IMR-90 (cell line): ENCODE results near the gene LMO1. TPM values are rescaled to one million over a fixed set of nuclear protein-coding genes. Genes with fewer than 3 reads are reported as not detected.

Experiments used
- ATAC-seq: fragments of 200-7000 bp; cut with Tn5 transposase; 2 replicates; pipeline ENCODE4 v1.9.1; 2020; ENCODE audit warnings: low read depth, mild to moderate bottlenecking, moderate library complexity
- BruUV-seq: library from RNA; stranded (reverse); fragments of 400-500 nt; replicated peaks from 2 replicates; lab custom pipeline; 2021; lab: Mats Ljungman, UMichigan
- CTCF ChIA-PET: fragments of 300-600 bp; formaldehyde crosslinking; extraction: SDS; loops from one replicate; lab custom pipeline; 2021; ENCODE audit warnings: antibody characterized with exemption; lab: Yijun Ruan, JAX
- POLR2A ChIA-PET: fragments of 300-600 bp; sonication (Branson Sonifier 250); formaldehyde crosslinking; loops from one replicate; lab custom pipeline; 2022; ENCODE audit warnings: antibody characterized with exemption; ENCODE audit not compliant: unreplicated experiment; lab: Charles Lee
- DNase-seq: peaks from one replicate; pipeline ENCODE4 v3.0.0; 2013
- H2AFZ ChIP-seq: replicated peaks from 2 replicates; pipeline ENCODE3; 2013; ENCODE audit warnings: low read length, mild to moderate bottlenecking; ENCODE audit not compliant: poor library complexity
- H2AK5ac ChIP-seq: 2 replicates; pipeline ENCODE4 v1.6.1; 2013; ENCODE audit warnings: low read depth, low read length, inconsistent platforms
- H2AK9ac ChIP-seq: replicated peaks from 2 replicates; pipeline ENCODE3; 2013; ENCODE audit warnings: mild to moderate bottlenecking, low read depth, low read length, moderate library complexity; ENCODE audit not compliant: poor library complexity
- H2BK120ac ChIP-seq: 2 replicates; pipeline ENCODE4 v1.6.1; 2013; ENCODE audit warnings: low read depth, low read length, inconsistent platforms
- H2BK15ac ChIP-seq: 3 replicates; pipeline ENCODE4 v1.6.1; 2013; ENCODE audit warnings: low read depth, low read length, inconsistent platforms
- H2BK20ac ChIP-seq: 2 replicates; pipeline ENCODE4 v1.6.1; 2013; ENCODE audit warnings: low read depth, mild to moderate bottlenecking, inconsistent platforms, low read length, moderate library complexity
- H2BK5ac ChIP-seq: 2 replicates; pipeline ENCODE4 v1.6.1; 2013; ENCODE audit warnings: mild to moderate bottlenecking, low read depth, low read length, inconsistent platforms; ENCODE audit not compliant: poor library complexity, severe bottlenecking
- H3K14ac ChIP-seq: replicated peaks from 2 replicates; pipeline ENCODE4 v1.6.1; 2013; ENCODE audit warnings: low read depth, low read length, inconsistent platforms
- H3K18ac ChIP-seq: 2 replicates; pipeline ENCODE4 v1.6.1; 2013; ENCODE audit warnings: low read depth, low read length, control low read depth
- H3K23ac ChIP-seq: 2 replicates; pipeline ENCODE4 v1.6.1; 2013; ENCODE audit warnings: low read depth, low read length, inconsistent platforms
- H3K27ac ChIP-seq: 2 replicates; pipeline ENCODE4 v1.5.1; 2013; ENCODE audit warnings: mild to moderate bottlenecking, control low read depth, low read length; ENCODE audit not compliant: insufficient read depth
- H3K27me3 ChIP-seq: 2 replicates; pipeline ENCODE4 v1.6.1; 2013; ENCODE audit warnings: low read length; ENCODE audit not compliant: control insufficient read depth, insufficient read depth
- H3K36me3 ChIP-seq: 2 replicates; pipeline ENCODE4 v1.6.1; 2013; ENCODE audit warnings: low read length, mixed read lengths; ENCODE audit not compliant: control insufficient read depth, insufficient read depth
- H3K4ac ChIP-seq: 2 replicates; pipeline ENCODE4 v1.6.1; 2013; ENCODE audit warnings: low read depth, low read length, inconsistent platforms
- H3K4me1 ChIP-seq: 2 replicates; pipeline ENCODE4 v1.6.1; 2013; ENCODE audit warnings: low read length, mixed read lengths; ENCODE audit not compliant: control insufficient read depth, insufficient read depth
- H3K4me2 ChIP-seq: 2 replicates; pipeline ENCODE4 v1.6.1; 2013; ENCODE audit warnings: low read depth, mild to moderate bottlenecking, control low read depth, low read length, moderate library complexity
- H3K4me3 ChIP-seq: 2 replicates; pipeline ENCODE4 v1.5.1; 2013; ENCODE audit warnings: low read depth, mild to moderate bottlenecking, control low read depth, low read length, moderate library complexity; ENCODE audit not compliant: insufficient read depth
- H3K56ac ChIP-seq: 2 replicates; pipeline ENCODE4 v1.6.1; 2013; ENCODE audit warnings: low read length, inconsistent platforms; ENCODE audit not compliant: insufficient read depth; ENCODE audit errors: extremely low read depth
- H3K79me1 ChIP-seq, 2 experiments: 2 replicates each; pipeline ENCODE4 v1.6.1; 2013; ENCODE audit warnings: low read length in 2 of 2, inconsistent platforms in 1 of 2, low read depth in 1 of 2
- H3K9ac ChIP-seq: 2 replicates; pipeline ENCODE4 v1.6.1; 2013; ENCODE audit warnings: low read depth, low read length, control low read depth
- H3K9me1 ChIP-seq: 2 replicates; pipeline ENCODE4 v1.6.1; 2013; ENCODE audit warnings: low read length, inconsistent platforms; ENCODE audit not compliant: insufficient read depth
- H3K9me3 ChIP-seq: 2 replicates; pipeline ENCODE4 v1.6.1; 2013; ENCODE audit warnings: low read length; ENCODE audit not compliant: control insufficient read depth, insufficient read depth
- H4K20me1 ChIP-seq: 2 replicates; pipeline ENCODE4 v1.6.1; 2013; ENCODE audit warnings: low read length, inconsistent platforms; ENCODE audit not compliant: insufficient read depth
- H4K5ac ChIP-seq: 2 replicates; pipeline ENCODE4 v1.6.1; 2013; ENCODE audit warnings: mild to moderate bottlenecking, low read depth, low read length, control low read depth
- H4K8ac ChIP-seq, 2 experiments: 2 replicates each; pipeline ENCODE4 v1.6.1; 2013; ENCODE audit warnings: low read depth in 2 of 2, low read length in 2 of 2, control low read depth in 1 of 2, inconsistent platforms in 1 of 2
- H4K91ac ChIP-seq: 2 replicates; pipeline ENCODE4 v1.6.1; 2013; ENCODE audit warnings: low read depth, low read length, inconsistent platforms; ENCODE audit not compliant: insufficient read depth
- ELK1 ChIP-seq: fragments of 150-350 bp; IDR thresholded peaks from 2 replicates; pipeline ENCODE4 v1.6.1; 2016; ENCODE audit warnings: low read depth, mild to moderate bottlenecking, low read length, moderate library complexity, borderline replicate concordance
- POLR2A ChIP-seq: IDR thresholded peaks from 2 replicates; pipeline ENCODE4 v1.6.1; 2012; ENCODE audit warnings: mild to moderate bottlenecking, low read depth, low read length
- WGBS, 2 experiments: methylation state at CpG; one replicate each; pipeline versions ENCODE4 v1.1.5 to v1.1.7; 2013; ENCODE audit warnings: missing lambda C conversion rate in 2 of 2; ENCODE audit not compliant: insufficient read length in 1 of 2; ENCODE audit errors: extremely low coverage in 2 of 2; 5-methylcytosine and 5-hydroxymethylcytosine counted together
- dilution Hi-C: fragments of 300-500 bp; cut with HindIII; formaldehyde crosslinking; loops from one replicate; pipeline ENCODE4 v1.14.3; 2018; ENCODE audit warnings: low sequenced_read_pairs; ENCODE audit not compliant: unreplicated experiment
- in situ Hi-C: fragments of 300-500 bp; cut with MboI; formaldehyde crosslinking; loops from 3 replicates; pipeline ENCODE4 v1.14.3; 2019; ENCODE audit warnings: low sequenced_read_pairs, inconsistent platforms, mixed read lengths
- intact Hi-C: fragments of 100-400 bp; cut with micrococcal nuclease; formaldehyde crosslinking; loops from 2 replicates; pipeline ENCODE4 v1.10.0; 2022
- polyA plus RNA-seq, 3 experiments: library from polyadenylated mRNA; depleted of rRNA; stranded (reverse); fragments of >200 nt; gene quantifications; 2 replicates each; pipeline ENCODE4 v1.2.3, GENCODE V29; 2012; ENCODE audit warnings: low replicate concordance in 1 of 3
- total RNA-seq: library from RNA; depleted of rRNA; stranded (reverse); fragments of >200 nt; gene quantifications from 2 replicates; pipeline ENCODE4 v1.2.3, GENCODE V29; 2012

Gene LMO1
- total and polyA plus RNA-seq, 2 of the 4 experiments (the other 2 are of a cell fraction) = not detected

- no peak overlapping the region for H2AK5ac ChIP-seq
- peak overlapping the region; percentile 75 for H2AFZ ChIP-seq
- H3K79me1 ChIP-seq = no peaks in the 10 kb centered on the region
- BruUV-seq = no TSS peak
- H3K9ac ChIP-seq = no peak overlapping the region
- H4K5ac ChIP-seq = no peak overlapping the region
- no peak overlapping the region for H3K56ac ChIP-seq
- no peak overlapping the region for H3K23ac ChIP-seq
- ChIA-PET POLR2A (no interaction called here), CTCF (no interaction called here)
- H2BK120ac ChIP-seq = no peak overlapping the region
- DNase-seq (no peak), ATAC-seq (peak; percentile 18)
- H3K18ac ChIP-seq = no peak overlapping the region
- dilution Hi-C loops (no loop called here), in situ Hi-C loops (no loop called here), intact Hi-C loops (no loop called here)
- H3K27me3 ChIP-seq = peaks cover 74% of the 10 kb centered on the region
- H3K4me3 ChIP-seq = no peak overlapping the region
- no peak overlapping the region for H3K27ac ChIP-seq
- no peak overlapping the region for H2BK20ac ChIP-seq
- no peaks in the 10 kb centered on the region for H3K9me3 ChIP-seq
- no peak overlapping the region for H2BK5ac ChIP-seq
- no peak overlapping the region for H4K91ac ChIP-seq
- no peak overlapping the region for H3K14ac ChIP-seq
- no peaks in the 10 kb centered on the region for H3K36me3 ChIP-seq
- WGBS, 2 experiments = 3% methylated on average over 45 of the region's 74 CpGs; no CpG with 5 or more reads in 1 of the 2 experiments
- no peaks in the 10 kb centered on the region for H3K9me1 ChIP-seq
- H3K4me1 ChIP-seq = no peaks in the 10 kb centered on the region; the same call in 1 of the 2 replicates
- H3K4ac ChIP-seq = no peak overlapping the region
- no peak overlapping the region for H3K4me2 ChIP-seq
- H4K8ac ChIP-seq = no peak overlapping the region
- H2BK15ac ChIP-seq = no peak overlapping the region
- H4K20me1 ChIP-seq = no peaks in the 10 kb centered on the region
- H2AK9ac ChIP-seq = no peak overlapping the region
- TF ChIP-seq POLR2A (no peak), ELK1 (no peak)
Observed at GRCh38 chr11:8267831-8268529, 4.3 kb upstream of the LMO1 start.
